Astrocyte (in vitro differentiated cells and primary cell): ENCODE results near the gene FMNL1.

ENCODE experiments used
- EZH2 ChIP-seq: IDR thresholded peaks from 2 replicates; pipeline ENCODE4 v1.6.1; 2012; ENCODE audit warnings: mild to moderate bottlenecking, low read length, inconsistent platforms; ENCODE audit not compliant: insufficient read depth
- TF ChIP-seq, protein P1 (sequence below): IDR thresholded peaks from 2 replicates; pipeline ENCODE4 v1.5.1; 2011; ENCODE audit warnings: low read depth, mild to moderate bottlenecking, inconsistent platforms, low read length, moderate library complexity; ENCODE audit not compliant: insufficient read depth

DNA sequence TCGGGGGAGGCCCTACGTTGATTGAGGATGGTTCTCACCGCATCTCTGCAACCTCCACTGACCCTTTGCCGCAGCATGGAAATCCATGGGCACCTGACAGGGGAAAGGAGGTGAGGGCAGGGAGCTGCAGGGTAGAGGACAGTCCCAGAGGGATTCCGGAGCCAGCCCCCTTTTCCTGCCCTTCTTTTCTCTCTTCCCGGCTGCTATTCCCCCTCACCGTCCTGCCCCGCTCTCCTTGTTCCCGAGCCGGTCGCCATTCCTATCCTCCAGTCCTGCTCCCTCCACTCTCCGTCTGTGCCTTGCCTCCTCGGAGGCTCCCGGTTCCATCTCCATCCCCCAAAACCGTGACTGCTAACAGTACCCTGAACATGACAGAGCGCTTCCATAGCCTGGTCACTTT, 35.4 kb downstream of the FMNL1 start:
- no peak for TF ChIP-seq EZH2
- TF ChIP-seq, protein P1, sequence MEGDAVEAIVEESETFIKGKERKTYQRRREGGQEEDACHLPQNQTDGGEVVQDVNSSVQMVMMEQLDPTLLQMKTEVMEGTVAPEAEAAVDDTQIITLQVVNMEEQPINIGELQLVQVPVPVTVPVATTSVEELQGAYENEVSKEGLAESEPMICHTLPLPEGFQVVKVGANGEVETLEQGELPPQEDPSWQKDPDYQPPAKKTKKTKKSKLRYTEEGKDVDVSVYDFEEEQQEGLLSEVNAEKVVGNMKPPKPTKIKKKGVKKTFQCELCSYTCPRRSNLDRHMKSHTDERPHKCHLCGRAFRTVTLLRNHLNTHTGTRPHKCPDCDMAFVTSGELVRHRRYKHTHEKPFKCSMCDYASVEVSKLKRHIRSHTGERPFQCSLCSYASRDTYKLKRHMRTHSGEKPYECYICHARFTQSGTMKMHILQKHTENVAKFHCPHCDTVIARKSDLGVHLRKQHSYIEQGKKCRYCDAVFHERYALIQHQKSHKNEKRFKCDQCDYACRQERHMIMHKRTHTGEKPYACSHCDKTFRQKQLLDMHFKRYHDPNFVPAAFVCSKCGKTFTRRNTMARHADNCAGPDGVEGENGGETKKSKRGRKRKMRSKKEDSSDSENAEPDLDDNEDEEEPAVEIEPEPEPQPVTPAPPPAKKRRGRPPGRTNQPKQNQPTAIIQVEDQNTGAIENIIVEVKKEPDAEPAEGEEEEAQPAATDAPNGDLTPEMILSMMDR, result no peak
